C4-2B (cell line): ENCODE data around the gene TWIST2.

Experiments
- H3K27ac ChIP-seq: fragments of 450-650 bp; 2 replicates; pipeline ENCODE4 v1.5.1; 2017
- CTCF ChIP-seq: fragments of 450-650 bp; conservative IDR thresholded peaks from 2 replicates; pipeline ENCODE4 v1.5.1; 2017; ENCODE audit warnings: mild to moderate bottlenecking
- ZFX ChIP-seq: fragments of 450-650 bp; IDR thresholded peaks from 2 replicates; pipeline ENCODE4 v1.6.1; 2017

TWIST2 gene

GRCh38 chr2:238930216-238930615 is 82.3 kb downstream of the TWIST2 start:
- no peak overlapping the region for H3K27ac ChIP-seq
- TF ChIP-seq ZFX, result no peak
- TF ChIP-seq CTCF, result no peak

GRCh38 chr2:238936162-238937052 is 88.5 kb downstream of the TWIST2 start:
- no peak overlapping the region for H3K27ac ChIP-seq
- TF ChIP-seq CTCF (no peak), ZFX (no peak)

GRCh38 chr2:238938003-238938400 is 90.1 kb downstream of the TWIST2 start:
- H3K27ac ChIP-seq, result no peak overlapping the region
- TF ChIP-seq CTCF (no peak), ZFX (no peak)

- H3K27ac ChIP-seq, result no peak overlapping the region
- TF ChIP-seq ZFX, result no peak
- TF ChIP-seq CTCF, result no peak
These were observed 90.6 kb downstream of the TWIST2 start for GRCh38 chr2:238938401-238939055.

GRCh38 chr2:238939074-238939473 is 91.2 kb downstream of the TWIST2 start:
- H3K27ac ChIP-seq, result no peak overlapping the region
- TF ChIP-seq ZFX, result no peak
- no peak for TF ChIP-seq CTCF

- H3K27ac ChIP-seq, result no peak overlapping the region
- TF ChIP-seq CTCF (no peak), ZFX (no peak)
These were observed 91.9 kb downstream of the TWIST2 start for GRCh38 chr2:238939521-238940403.
